A673 (cell line): ENCODE measurements around the gene MLANA. TPM values are rescaled to one million over a fixed set of nuclear protein-coding genes. Genes with fewer than 3 reads are reported as not detected.

Source experiments
- BruUV-seq: library from RNA; stranded (reverse); fragments of 400-500 nt; replicated peaks from 2 replicates; lab custom pipeline; 2021; lab: Mats Ljungman, UMichigan
- CTCF ChIA-PET: fragments of 300-600 bp; sonication (Branson Sonifier 250); formaldehyde crosslinking; loops from one replicate; lab custom pipeline; 2022; ENCODE audit warnings: antibody characterized with exemption; lab: Charles Lee
- POLR2A ChIA-PET: fragments of 300-600 bp; sonication (Branson Sonifier 250); formaldehyde crosslinking; loops from one replicate; lab custom pipeline; 2022; ENCODE audit warnings: antibody characterized with exemption; ENCODE audit not compliant: low non-redundant PET; lab: Charles Lee
- DNase-seq: peaks from one replicate; pipeline ENCODE4 v3.0.0-alpha.2; 2015; ENCODE audit warnings: low spot score
- H3K27ac ChIP-seq: fragments of 200-600 bp; sonication (generic); 2 replicates; pipeline ENCODE4 v1.5.1; 2016; ENCODE audit warnings: mixed run types, low read depth, mild to moderate bottlenecking, mixed read lengths, antibody characterized with exemption, low read length; ENCODE audit not compliant: poor library complexity, severe bottlenecking
- H3K27me3 ChIP-seq: fragments of 200-600 bp; sonication (generic); replicated peaks from 2 replicates; pipeline ENCODE4 v1.6.1; 2017; ENCODE audit warnings: mixed run types, low read depth, mild to moderate bottlenecking, mixed read lengths, antibody characterized with exemption, low read length; ENCODE audit not compliant: insufficient read depth, poor library complexity
- H3K36me3 ChIP-seq: fragments of 200-600 bp; sonication (generic); 2 replicates; pipeline ENCODE4 v1.6.1; 2016; ENCODE audit warnings: mixed run types, mild to moderate bottlenecking, mixed read lengths, antibody characterized with exemption, low read length; ENCODE audit not compliant: insufficient read depth, poor library complexity, severe bottlenecking
- H3K4me1 ChIP-seq: fragments of 200-600 bp; sonication (generic); 2 replicates; pipeline ENCODE4 v1.6.1; 2017; ENCODE audit warnings: mixed run types, mild to moderate bottlenecking, mixed read lengths, antibody characterized with exemption, low read length; ENCODE audit not compliant: insufficient read depth, poor library complexity, severe bottlenecking
- H3K4me3 ChIP-seq: fragments of 200-600 bp; sonication (generic); 2 replicates; pipeline ENCODE4 v1.5.1; 2016; ENCODE audit warnings: low read depth, mixed run types, mild to moderate bottlenecking, mixed read lengths, low read length; ENCODE audit not compliant: poor library complexity, severe bottlenecking
- H3K9me3 ChIP-seq: fragments of 200-600 bp; sonication (generic); 2 replicates; pipeline ENCODE4 v1.6.1; 2016; ENCODE audit warnings: mixed run types, low read depth, mild to moderate bottlenecking, mixed read lengths, antibody characterized with exemption, low read length; ENCODE audit not compliant: poor library complexity, severe bottlenecking
- CTCF ChIP-seq: fragments of 300-800, 200-600 bp; sonication (generic); conservative IDR thresholded peaks from 2 replicates; pipeline ENCODE4 v1.5.1; 2017; ENCODE audit warnings: low read depth, mild to moderate bottlenecking, antibody characterized with exemption, low read length, moderate library complexity, mixed read lengths
- EZH2 ChIP-seq: fragments of 200-600 bp; sonication (generic); IDR thresholded peaks from 2 replicates; pipeline ENCODE4 v1.6.1; 2017; ENCODE audit warnings: borderline replicate concordance, low read depth, mild to moderate bottlenecking, mixed read lengths, antibody characterized with exemption, low read length; ENCODE audit not compliant: poor library complexity, severe bottlenecking
- intact Hi-C: fragments of 100-400 bp; cut with micrococcal nuclease; formaldehyde crosslinking; loops from one replicate; pipeline ENCODE4 v1.10.0; 2022; ENCODE audit not compliant: unreplicated experiment
- total RNA-seq: library from RNA; stranded (reverse); gene quantifications from 2 replicates; pipeline ENCODE4 v1.2.3, GENCODE V29; 2021

MLANA gene
- total RNA-seq, 1 experiment from 2014 or later: not detected

GRCh38 chr9:5854063-5854790, 36.5 kb upstream of the MLANA start:
- Histone ChIP-seq H3K9me3 (no peaks in the 10 kb centered on the region), H3K27me3 (no peaks in the 10 kb centered on the region), H3K4me1 (no peaks in the 10 kb centered on the region), H3K36me3 (no peaks in the 10 kb centered on the region), H3K4me3 (no peak overlapping the region), H3K27ac (no peak overlapping the region)
- CTCF ChIA-PET: no interaction called here
- no peak for DNase-seq
- BruUV-seq: no TSS peak
- intact Hi-C loops: no loop called here
- POLR2A ChIA-PET: no interaction called here
- TF ChIP-seq EZH2: no peak
- TF ChIP-seq CTCF: no peak

- intact Hi-C loops: no loop called here
- Histone ChIP-seq H3K4me1 (no peaks in the 10 kb centered on the region), H3K27me3 (no peaks in the 10 kb centered on the region), H3K4me3 (no peak overlapping the region), H3K27ac (no peak overlapping the region), H3K9me3 (no peaks in the 10 kb centered on the region), H3K36me3 (no peaks in the 10 kb centered on the region)
- TF ChIP-seq CTCF (no peak), EZH2 (no peak)
- BruUV-seq: no TSS peak
- DNase-seq: no peak
- CTCF ChIA-PET: no interaction called here
- POLR2A ChIA-PET: no interaction called here
These were observed 32.8 kb upstream of the MLANA start for GRCh38 chr9:5857928-5858327.

GRCh38 chr9:5858833-5859232, 31.9 kb upstream of the MLANA start:
- Histone ChIP-seq H3K27ac (no peak overlapping the region), H3K9me3 (no peaks in the 10 kb centered on the region), H3K36me3 (no peaks in the 10 kb centered on the region), H3K27me3 (no peaks in the 10 kb centered on the region), H3K4me3 (no peak overlapping the region), H3K4me1 (no peaks in the 10 kb centered on the region)
- TF ChIP-seq CTCF (no peak), EZH2 (no peak)
- ChIA-PET CTCF (no interaction called here), POLR2A (no interaction called here)
- intact Hi-C loops: no loop called here
- DNase-seq: no peak
- BruUV-seq: no TSS peak
